PC-3 (cell line): ENCODE data around the gene CCDC167.

Source experiments
- EZH2 ChIP-seq: fragments of 300-600 bp; sonication (generic); IDR thresholded peaks from one replicate; pipeline ENCODE4 v1.6.1; 2017; ENCODE audit warnings: antibody characterized with exemption, mild to moderate bottlenecking, low read length; ENCODE audit not compliant: unreplicated experiment
- EZH2phosphoT487 ChIP-seq: fragments of 300-600 bp; sonication (generic); IDR thresholded peaks from 2 replicates; pipeline ENCODE4 v1.6.1; 2018; ENCODE audit warnings: mild to moderate bottlenecking, antibody characterized with exemption, low read length, borderline replicate concordance
- TF ChIP-seq, protein P1 (sequence below): fragments of 300-600 bp; sonication (generic); conservative IDR thresholded peaks from 2 replicates; pipeline ENCODE4 v1.5.1; 2017; ENCODE audit warnings: antibody characterized with exemption, low read depth, mild to moderate bottlenecking, low read length

DNA sequence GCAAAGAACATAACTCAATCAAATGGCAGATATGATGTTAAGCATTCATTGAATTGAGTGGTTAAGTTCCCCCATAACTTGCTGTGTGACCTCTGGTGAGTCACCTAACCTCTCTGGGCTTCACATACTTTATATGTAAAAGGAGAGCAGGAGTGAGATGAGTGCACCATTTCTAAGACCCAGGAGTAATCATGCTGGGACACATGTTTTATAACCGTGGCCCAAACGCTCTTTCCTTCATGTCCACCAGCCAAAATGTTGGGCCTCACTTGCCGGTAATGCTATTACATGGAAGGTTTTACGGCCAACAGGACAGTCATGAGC is 40.3 kb upstream of the CCDC167 start:
- TF ChIP-seq, protein P1, sequence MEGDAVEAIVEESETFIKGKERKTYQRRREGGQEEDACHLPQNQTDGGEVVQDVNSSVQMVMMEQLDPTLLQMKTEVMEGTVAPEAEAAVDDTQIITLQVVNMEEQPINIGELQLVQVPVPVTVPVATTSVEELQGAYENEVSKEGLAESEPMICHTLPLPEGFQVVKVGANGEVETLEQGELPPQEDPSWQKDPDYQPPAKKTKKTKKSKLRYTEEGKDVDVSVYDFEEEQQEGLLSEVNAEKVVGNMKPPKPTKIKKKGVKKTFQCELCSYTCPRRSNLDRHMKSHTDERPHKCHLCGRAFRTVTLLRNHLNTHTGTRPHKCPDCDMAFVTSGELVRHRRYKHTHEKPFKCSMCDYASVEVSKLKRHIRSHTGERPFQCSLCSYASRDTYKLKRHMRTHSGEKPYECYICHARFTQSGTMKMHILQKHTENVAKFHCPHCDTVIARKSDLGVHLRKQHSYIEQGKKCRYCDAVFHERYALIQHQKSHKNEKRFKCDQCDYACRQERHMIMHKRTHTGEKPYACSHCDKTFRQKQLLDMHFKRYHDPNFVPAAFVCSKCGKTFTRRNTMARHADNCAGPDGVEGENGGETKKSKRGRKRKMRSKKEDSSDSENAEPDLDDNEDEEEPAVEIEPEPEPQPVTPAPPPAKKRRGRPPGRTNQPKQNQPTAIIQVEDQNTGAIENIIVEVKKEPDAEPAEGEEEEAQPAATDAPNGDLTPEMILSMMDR: no peak
- TF ChIP-seq EZH2phosphoT487: no peak
- TF ChIP-seq EZH2: no peak
